H9 (cell line): ENCODE measurements around the gene SARNP. TPM values are rescaled to one million over a fixed set of nuclear protein-coding genes. Genes with fewer than 3 reads are reported as not detected.

ENCODE experiments used
- DNase-seq: peaks from one replicate; pipeline ENCODE4 v3.0.0-alpha.2; 2017
- H2AFZ ChIP-seq: one replicate; pipeline ENCODE4 v1.6.1; 2013; ENCODE audit warnings: mild to moderate bottlenecking, low read length, control low read depth, moderate library complexity
- H2AK5ac ChIP-seq: 2 replicates; pipeline ENCODE4 v1.6.1; 2013; ENCODE audit warnings: low read length, control low read depth, mixed read lengths; ENCODE audit not compliant: insufficient read length
- H2BK120ac ChIP-seq: one replicate; pipeline ENCODE4 v1.6.1; 2013; ENCODE audit warnings: low read depth, mild to moderate bottlenecking, low read length, control low read depth, inconsistent platforms; ENCODE audit not compliant: poor library complexity, severe bottlenecking
- H2BK12ac ChIP-seq: 2 replicates; pipeline ENCODE4 v1.6.1; 2013; ENCODE audit warnings: low read length, control low read depth, mixed read lengths, low read depth; ENCODE audit not compliant: insufficient read length
- H2BK15ac ChIP-seq: 2 replicates; pipeline ENCODE4 v1.6.1; 2013; ENCODE audit warnings: low read depth, low read length, control low read depth
- H2BK20ac ChIP-seq: one replicate; pipeline ENCODE4 v1.6.1; 2013; ENCODE audit warnings: low read depth, mild to moderate bottlenecking, low read length, control low read depth, inconsistent platforms; ENCODE audit not compliant: poor library complexity, severe bottlenecking
- H2BK5ac ChIP-seq: 2 replicates; pipeline ENCODE4 v1.6.1; 2013; ENCODE audit warnings: low read length, control low read depth, mixed read lengths; ENCODE audit not compliant: insufficient read length
- H3K14ac ChIP-seq: 2 replicates; pipeline ENCODE4 v1.6.1; 2013; ENCODE audit warnings: low read length, control low read depth; ENCODE audit not compliant: insufficient read depth
- H3K18ac ChIP-seq: 2 replicates; pipeline ENCODE4 v1.6.1; 2013; ENCODE audit warnings: low read depth, mild to moderate bottlenecking, mixed read lengths, low read length, control low read depth; ENCODE audit not compliant: insufficient read length
- H3K23ac ChIP-seq: 2 replicates; pipeline ENCODE4 v1.6.1; 2013; ENCODE audit warnings: low read length, control low read depth, mixed read lengths, low read depth; ENCODE audit not compliant: insufficient read length
- H3K23me2 ChIP-seq: 2 replicates; pipeline ENCODE4 v1.6.1; 2013; ENCODE audit warnings: low read depth, mild to moderate bottlenecking, mixed read lengths, low read length, control low read depth; ENCODE audit not compliant: insufficient read length, poor library complexity, severe bottlenecking
- H3K27ac ChIP-seq: 2 replicates; pipeline ENCODE4 v1.5.1; 2013; ENCODE audit warnings: low read length, control low read depth, mixed read lengths, low read depth; ENCODE audit not compliant: insufficient read length
- H3K27me3 ChIP-seq: 2 replicates; pipeline ENCODE4 v1.6.1; 2013; ENCODE audit warnings: low read length, control low read depth, inconsistent platforms; ENCODE audit not compliant: insufficient read depth
- H3K4ac ChIP-seq: 2 replicates; pipeline ENCODE4 v1.6.1; 2013; ENCODE audit warnings: low read depth, mild to moderate bottlenecking, control low read depth, inconsistent platforms, low read length, moderate library complexity
- H3K4me1 ChIP-seq: 2 replicates; pipeline ENCODE4 v1.6.1; 2013; ENCODE audit warnings: low read length, control low read depth, inconsistent platforms; ENCODE audit not compliant: insufficient read depth
- H3K4me2 ChIP-seq: 2 replicates; pipeline ENCODE4 v1.6.1; 2013; ENCODE audit warnings: low read length, control low read depth, mixed read lengths; ENCODE audit not compliant: insufficient read length, insufficient read depth
- H3K56ac ChIP-seq: 2 replicates; pipeline ENCODE4 v1.6.1; 2013; ENCODE audit warnings: low read depth, mild to moderate bottlenecking, mixed read lengths, low read length, control low read depth; ENCODE audit not compliant: insufficient read length
- H3K79me1 ChIP-seq: 2 replicates; pipeline ENCODE4 v1.6.1; 2013; ENCODE audit warnings: low read depth, mild to moderate bottlenecking, moderate library complexity, low read length, control low read depth, inconsistent platforms; ENCODE audit not compliant: insufficient read depth, poor library complexity, severe bottlenecking
- H3K79me2 ChIP-seq: 2 replicates; pipeline ENCODE4 v1.6.1; 2013; ENCODE audit warnings: low read length, control low read depth, inconsistent platforms; ENCODE audit not compliant: insufficient read depth
- H3K9ac ChIP-seq: 2 replicates; pipeline ENCODE4 v1.6.1; 2013; ENCODE audit warnings: low read length, control low read depth, mixed read lengths; ENCODE audit not compliant: insufficient read length; ENCODE audit errors: extremely low read depth
- H3K9me3 ChIP-seq: one replicate; pipeline ENCODE4 v1.6.1; 2013; ENCODE audit warnings: low read depth, low read length, inconsistent platforms; ENCODE audit not compliant: control insufficient read depth
- H3T11ph ChIP-seq: one replicate; pipeline ENCODE4 v1.6.1; 2013; ENCODE audit warnings: mild to moderate bottlenecking, low read length, control low read depth, inconsistent platforms
- H4K20me1 ChIP-seq: one replicate; pipeline ENCODE4 v1.6.1; 2013; ENCODE audit not compliant: control insufficient read depth, insufficient read length, insufficient read depth
- H4K5ac ChIP-seq: 2 replicates; pipeline ENCODE4 v1.6.1; 2013; ENCODE audit warnings: low read depth, mild to moderate bottlenecking, mixed read lengths, low read length, control low read depth; ENCODE audit not compliant: insufficient read length
- H4K8ac ChIP-seq: replicated peaks from 2 replicates; pipeline ENCODE4 v1.6.1; 2013; ENCODE audit warnings: low read length, control low read depth, mixed read lengths, low read depth; ENCODE audit not compliant: insufficient read length
- H4K91ac ChIP-seq: 2 replicates; pipeline ENCODE4 v1.6.1; 2013; ENCODE audit warnings: low read depth, mild to moderate bottlenecking, moderate library complexity, mixed read lengths, low read length, control low read depth; ENCODE audit not compliant: insufficient read length
- H3K27ac Mint-ChIP-seq, 3 experiments: 2 replicates in 2 of 3; 3 replicates in 1 of 3; pipeline ENCODE4 v1.8.0; 2020 to 2021; ENCODE audit warnings: mixed read lengths in 3 of 3, mild to moderate bottlenecking in 1 of 3, moderate library complexity in 1 of 3
- H3K27me3 Mint-ChIP-seq: 2 replicates; pipeline ENCODE4 v1.8.0; 2021; ENCODE audit warnings: low read depth, mild to moderate bottlenecking, moderate library complexity, mixed read lengths
- H3K36me3 Mint-ChIP-seq, 3 experiments: 2 replicates in 2 of 3; 3 replicates in 1 of 3; pipeline ENCODE4 v1.8.0; 2020 to 2021; ENCODE audit warnings: low read depth in 3 of 3, mixed read lengths in 3 of 3; ENCODE audit not compliant: insufficient read depth in 1 of 3
- H3K4me1 Mint-ChIP-seq, 2 experiments: 2 replicates each; pipeline ENCODE4 v1.8.0; 2020; ENCODE audit warnings: mixed read lengths in 2 of 2
- H3K4me3 Mint-ChIP-seq, 2 experiments: 2 replicates in 1 of 2; 3 replicates in 1 of 2; pipeline ENCODE4 v1.8.0; 2020 to 2021; ENCODE audit warnings: mild to moderate bottlenecking in 2 of 2, mixed read lengths in 2 of 2, moderate library complexity in 1 of 2
- H3K9me3 Mint-ChIP-seq, 2 experiments: 2 replicates in 1 of 2; 3 replicates in 1 of 2; pipeline ENCODE4 v1.8.0; 2020; ENCODE audit warnings: mild to moderate bottlenecking in 2 of 2, mixed read lengths in 2 of 2, moderate library complexity in 1 of 2
- WGBS: extraction: QIAGEN DNeasy Blood & Tissue Kit; methylation state at CpG from one replicate; pipeline ENCODE4 v1.1.7; 2013; ENCODE audit warnings: missing lambda C conversion rate, low lambda C conversion rate, mixed read lengths; ENCODE audit not compliant: insufficient read length; ENCODE audit errors: extremely low coverage; 5-methylcytosine and 5-hydroxymethylcytosine counted together
- total RNA-seq: library from RNA; stranded (reverse); gene quantifications from 2 replicates; pipeline ENCODE4 v1.2.1, GENCODE V29; 2021
- TF ChIP-seq, protein P1 (sequence below): fragments of 200-600 bp; sonication (generic); conservative IDR thresholded peaks from 3 replicates; pipeline ENCODE4 v1.8.0; 2021; ENCODE audit warnings: antibody characterized with exemption, mild to moderate bottlenecking

Gene SARNP
- total RNA-seq, 1 experiment from 2014 or later: 127 TPM

DNA sequence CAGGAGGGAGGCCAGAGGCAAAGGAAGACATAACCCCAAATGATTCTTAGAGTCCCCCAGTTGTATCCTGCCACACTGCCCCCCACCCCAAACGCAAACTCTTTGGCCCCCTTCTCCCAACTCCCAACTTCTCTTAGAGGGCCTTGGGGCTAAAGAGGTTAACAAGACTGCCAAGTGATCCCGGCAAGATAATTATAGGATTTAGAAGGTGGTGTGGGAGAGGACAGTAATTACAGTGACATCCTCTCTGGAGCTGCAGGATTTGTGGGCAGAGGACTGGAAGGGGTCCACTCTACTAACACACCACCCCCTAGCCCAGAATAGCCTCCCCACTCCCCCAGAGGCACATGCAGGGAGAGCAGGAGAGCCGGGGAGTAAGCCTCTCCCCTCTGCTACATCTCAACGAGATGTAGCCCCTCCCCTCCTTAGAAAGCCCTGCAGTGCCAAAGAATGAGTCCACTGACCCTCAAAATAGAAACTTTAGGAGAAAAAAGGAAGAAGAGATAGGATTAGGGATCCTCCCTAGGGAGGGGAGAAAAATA is 79.9 kb downstream of the SARNP start:
- H3T11ph ChIP-seq: no peak overlapping the region
- peaks cover 2% of the 10 kb centered on the region; the same call in 1 of the 2 replicates for H3K4me1 ChIP-seq
- H4K91ac ChIP-seq: no peak overlapping the region
- Mint-ChIP-seq H3K4me3 (peak overlapping the region; percentile 69 to 89), H3K9me3 (no peaks in the 10 kb centered on the region), H3K4me1 (peaks cover 28 to 34% of the 10 kb centered on the region in 2 experiments), H3K36me3 (no peaks in the 10 kb centered on the region), H3K27ac (peak overlapping the region; percentile 56 to 95 (median 87); a peak in 6 of 7 replicates), H3K27me3 (peaks cover 7% of the 10 kb centered on the region)
- no peak overlapping the region for H4K8ac ChIP-seq
- H3K56ac ChIP-seq: no peak overlapping the region
- no peak overlapping the region for H2BK15ac ChIP-seq
- H3K9me3 ChIP-seq: no peaks in the 10 kb centered on the region
- H3K4me2 ChIP-seq: peak overlapping the region; percentile 93
- no peak overlapping the region for H4K5ac ChIP-seq
- H2BK20ac ChIP-seq: no peak overlapping the region
- no peak overlapping the region for H3K23ac ChIP-seq
- no peak overlapping the region for H3K27ac ChIP-seq
- no peak overlapping the region for H3K18ac ChIP-seq
- H2AK5ac ChIP-seq: no peak overlapping the region
- WGBS: no CpG with 5 or more reads among the region's 4 CpGs
- peaks cover 12% of the 10 kb centered on the region for H3K23me2 ChIP-seq
- H3K4ac ChIP-seq: no peak overlapping the region
- H3K79me2 ChIP-seq: no peaks in the 10 kb centered on the region
- H3K27me3 ChIP-seq: no peaks in the 10 kb centered on the region
- no peak overlapping the region for H2BK5ac ChIP-seq
- no peak overlapping the region for H2BK120ac ChIP-seq
- H3K14ac ChIP-seq: no peak overlapping the region
- no peak overlapping the region for H2AFZ ChIP-seq
- peaks cover 2% of the 10 kb centered on the region for H4K20me1 ChIP-seq
- no peak overlapping the region for H3K9ac ChIP-seq
- TF ChIP-seq, protein P1, sequence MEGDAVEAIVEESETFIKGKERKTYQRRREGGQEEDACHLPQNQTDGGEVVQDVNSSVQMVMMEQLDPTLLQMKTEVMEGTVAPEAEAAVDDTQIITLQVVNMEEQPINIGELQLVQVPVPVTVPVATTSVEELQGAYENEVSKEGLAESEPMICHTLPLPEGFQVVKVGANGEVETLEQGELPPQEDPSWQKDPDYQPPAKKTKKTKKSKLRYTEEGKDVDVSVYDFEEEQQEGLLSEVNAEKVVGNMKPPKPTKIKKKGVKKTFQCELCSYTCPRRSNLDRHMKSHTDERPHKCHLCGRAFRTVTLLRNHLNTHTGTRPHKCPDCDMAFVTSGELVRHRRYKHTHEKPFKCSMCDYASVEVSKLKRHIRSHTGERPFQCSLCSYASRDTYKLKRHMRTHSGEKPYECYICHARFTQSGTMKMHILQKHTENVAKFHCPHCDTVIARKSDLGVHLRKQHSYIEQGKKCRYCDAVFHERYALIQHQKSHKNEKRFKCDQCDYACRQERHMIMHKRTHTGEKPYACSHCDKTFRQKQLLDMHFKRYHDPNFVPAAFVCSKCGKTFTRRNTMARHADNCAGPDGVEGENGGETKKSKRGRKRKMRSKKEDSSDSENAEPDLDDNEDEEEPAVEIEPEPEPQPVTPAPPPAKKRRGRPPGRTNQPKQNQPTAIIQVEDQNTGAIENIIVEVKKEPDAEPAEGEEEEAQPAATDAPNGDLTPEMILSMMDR: no peak
- H3K79me1 ChIP-seq: no peaks in the 10 kb centered on the region
- H2BK12ac ChIP-seq: no peak overlapping the region
- no peak for DNase-seq
